ENCODE results near the gene NAT10.

DNA sequence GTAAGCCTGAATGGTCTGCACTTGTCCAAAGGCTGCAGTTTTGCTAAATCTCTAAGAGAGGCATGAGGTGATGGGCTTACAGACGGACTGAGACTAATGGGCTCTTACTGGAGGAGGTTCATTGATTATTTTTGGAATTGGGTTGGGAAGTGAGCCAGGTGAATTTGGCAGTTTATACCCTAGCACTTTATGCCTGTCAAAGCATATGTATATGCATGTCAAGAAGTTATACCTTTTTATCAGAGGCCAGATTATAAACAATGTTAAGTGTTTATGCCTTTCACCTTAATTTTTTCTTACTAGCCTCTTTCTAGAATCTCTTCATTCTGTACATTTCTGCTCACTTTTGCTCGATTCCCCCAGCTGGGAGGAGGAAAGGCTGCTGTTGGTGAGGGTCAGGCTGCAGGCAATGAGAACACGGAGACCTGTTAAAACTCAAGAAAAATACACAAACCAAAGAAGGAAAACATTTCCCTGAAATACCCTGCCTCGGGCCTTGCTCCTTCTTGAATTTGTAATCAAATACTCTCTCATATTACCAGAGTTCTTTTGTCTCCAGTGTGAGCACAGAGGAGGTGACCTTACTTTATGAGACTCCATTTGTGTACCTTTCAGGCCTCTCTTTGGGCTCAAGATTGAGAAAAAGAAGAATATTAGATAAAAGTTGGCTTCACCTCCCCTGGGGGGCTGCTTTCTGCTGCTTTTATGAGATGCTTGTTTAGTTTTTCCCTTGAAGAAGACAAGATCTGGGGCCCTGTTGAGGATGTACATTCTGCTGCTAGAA lies 19.6 kb downstream of the NAT10 start:
- TF ChIP-seq, protein P1, sequence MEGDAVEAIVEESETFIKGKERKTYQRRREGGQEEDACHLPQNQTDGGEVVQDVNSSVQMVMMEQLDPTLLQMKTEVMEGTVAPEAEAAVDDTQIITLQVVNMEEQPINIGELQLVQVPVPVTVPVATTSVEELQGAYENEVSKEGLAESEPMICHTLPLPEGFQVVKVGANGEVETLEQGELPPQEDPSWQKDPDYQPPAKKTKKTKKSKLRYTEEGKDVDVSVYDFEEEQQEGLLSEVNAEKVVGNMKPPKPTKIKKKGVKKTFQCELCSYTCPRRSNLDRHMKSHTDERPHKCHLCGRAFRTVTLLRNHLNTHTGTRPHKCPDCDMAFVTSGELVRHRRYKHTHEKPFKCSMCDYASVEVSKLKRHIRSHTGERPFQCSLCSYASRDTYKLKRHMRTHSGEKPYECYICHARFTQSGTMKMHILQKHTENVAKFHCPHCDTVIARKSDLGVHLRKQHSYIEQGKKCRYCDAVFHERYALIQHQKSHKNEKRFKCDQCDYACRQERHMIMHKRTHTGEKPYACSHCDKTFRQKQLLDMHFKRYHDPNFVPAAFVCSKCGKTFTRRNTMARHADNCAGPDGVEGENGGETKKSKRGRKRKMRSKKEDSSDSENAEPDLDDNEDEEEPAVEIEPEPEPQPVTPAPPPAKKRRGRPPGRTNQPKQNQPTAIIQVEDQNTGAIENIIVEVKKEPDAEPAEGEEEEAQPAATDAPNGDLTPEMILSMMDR (IDR thresholded peaks at IDR 0.05; ENCODE audit: insufficient read depth, low read length, poor library complexity, severe bottlenecking): no peak
- TF ChIP-seq EZH2phosphoT487 (conservative IDR thresholded peaks at IDR 0.05; ENCODE audit: low read length): no peak
